CD4-positive, CD25-positive, alpha-beta regulatory T cell (primary cell): ENCODE data around the gene YBEY. TPM values are rescaled to one million over a fixed set of nuclear protein-coding genes. Genes with fewer than 3 reads are reported as not detected.
A peak's percentile ranks its signal among the peaks of the same experiment; 100 is the strongest.

ENCODE experiments used
- ATAC-seq, 2 donors: fragments of 150-1000 bp; cut with Tn5 transposase; one replicate each; pipeline ENCODE4 v1.10.0; 2021; ENCODE audit warnings: low read depth in 2 of 2, moderate number of reproducible peaks in 2 of 2, moderate library complexity in 1 of 2
- DNase-seq, 3 donors: peaks; one replicate each; pipeline versions ENCODE4 v3.0.0 to v3.0.0-alpha.2; 2012 to 2022; ENCODE audit warnings: mixed read lengths in 1 of 3
- H3K27ac ChIP-seq: one replicate; pipeline ENCODE4 v1.7.0; 2013; ENCODE audit warnings: mild to moderate bottlenecking, low read length; ENCODE audit not compliant: insufficient read depth, poor library complexity, severe bottlenecking
- H3K27me3 ChIP-seq: one replicate; pipeline ENCODE4 v1.7.0; 2013; ENCODE audit warnings: low read length; ENCODE audit not compliant: control insufficient read depth, insufficient read depth
- H3K36me3 ChIP-seq: one replicate; pipeline ENCODE4 v1.7.0; 2013; ENCODE audit warnings: mild to moderate bottlenecking, low read length, moderate library complexity; ENCODE audit not compliant: control insufficient read depth, insufficient read depth
- H3K4me1 ChIP-seq: 2 replicates; pipeline ENCODE4 v1.7.0; 2013; ENCODE audit warnings: mild to moderate bottlenecking, low read length; ENCODE audit not compliant: insufficient read depth, control insufficient read depth, poor library complexity, severe bottlenecking
- H3K4me3 ChIP-seq: one replicate; pipeline ENCODE4 v1.7.0; 2013; ENCODE audit warnings: low read depth, mild to moderate bottlenecking, low read length, moderate library complexity
- H3K9me3 ChIP-seq, 2 experiments: 1 replicate in 1 of 2; 2 replicates in 1 of 2; pipeline ENCODE4 v1.7.0; 2013; ENCODE audit warnings: low read length in 2 of 2, mild to moderate bottlenecking in 1 of 2, moderate library complexity in 1 of 2; ENCODE audit not compliant: control insufficient read depth in 2 of 2
- H3K27ac Mint-ChIP-seq, 3 donors: one replicate each; pipeline ENCODE4 v1.8.0; 2020 to 2022; ENCODE audit warnings: mild to moderate bottlenecking in 3 of 3, mixed read lengths in 3 of 3, moderate library complexity in 2 of 3
- H3K27me3 Mint-ChIP-seq: one replicate; pipeline ENCODE4 v1.8.0; 2022; ENCODE audit warnings: mild to moderate bottlenecking, mixed read lengths
- H3K36me3 Mint-ChIP-seq: one replicate; pipeline ENCODE4 v1.8.0; 2020; ENCODE audit warnings: mixed read lengths
- H3K4me1 Mint-ChIP-seq, 4 donors: one replicate each; pipeline ENCODE4 v1.8.0; 2020 to 2022; ENCODE audit warnings: mixed read lengths in 4 of 4, mild to moderate bottlenecking in 1 of 4
- H3K4me3 Mint-ChIP-seq, 4 donors: one replicate each; pipeline ENCODE4 v1.8.0; 2020 to 2022; ENCODE audit warnings: mild to moderate bottlenecking in 4 of 4, mixed read lengths in 4 of 4, moderate library complexity in 3 of 4
- H3K9me3 Mint-ChIP-seq, 7 donors: one replicate each; pipeline ENCODE4 v1.8.0; 2020 to 2022; ENCODE audit warnings: mixed read lengths in 7 of 7, mild to moderate bottlenecking in 3 of 7, moderate library complexity in 2 of 7
- polyA plus RNA-seq, 4 donors: library from polyadenylated mRNA; unstranded; fragments of 300-500 nt; fragmentation: Illumina TruSeq; gene quantifications; one replicate each; pipeline ENCODE4 v1.2.3, GENCODE V29; 2021
- total RNA-seq: library from RNA; stranded (reverse); gene quantifications from one replicate; pipeline ENCODE4 v1.2.3, GENCODE V29; 2022

Gene YBEY
- total and polyA plus RNA-seq, 5 donors from 2014 or later, result 10.9 to 18.3 (median 14.3) TPM

GRCh38 chr21:46284733-46285132 is 1.4 kb upstream of the YBEY start:
- Histone ChIP-seq H3K27me3 (no peaks in the 10 kb centered on the region), H3K27ac (peak overlapping the region; percentile 92), H3K36me3 (peaks cover 19% of the 10 kb centered on the region), H3K9me3 (no peaks in the 10 kb centered on the region), H3K4me1 (peaks cover 55% of the 10 kb centered on the region), H3K4me3 (peak overlapping the region; percentile 94)
- Mint-ChIP-seq H3K36me3 (peaks cover 28% of the 10 kb centered on the region), H3K4me1 (peaks cover 20 to 77% (median 49%) of the 10 kb centered on the region in 4 donors), H3K4me3 (peak overlapping the region; percentile 88 to 94 (median 90)), H3K27ac (peak overlapping the region in 2 of 3 donors; percentile 56 to 92), H3K9me3 (peaks cover 0 to 2% (median 0%) of the 10 kb centered on the region in 7 donors), H3K27me3 (no peaks in the 10 kb centered on the region)
- DNase-seq (no peak), ATAC-seq (no peak)

- Mint-ChIP-seq H3K9me3 (peaks cover 0 to 2% (median 0%) of the 10 kb centered on the region in 7 donors), H3K36me3 (peaks cover 24% of the 10 kb centered on the region), H3K4me3 (peak within 1 kb of the TSS; percentile 88 to 100 (median 98)), H3K27me3 (no peaks in the 10 kb centered on the region), H3K4me1 (peaks cover 20 to 76% (median 52%) of the 10 kb centered on the region in 4 donors), H3K27ac (peak within 1 kb of the TSS; percentile 92 to 98 (median 93))
- Histone ChIP-seq H3K9me3 (no peaks in the 10 kb centered on the region), H3K27ac (peak within 1 kb of the TSS; percentile 92), H3K27me3 (no peaks in the 10 kb centered on the region), H3K4me3 (peak within 1 kb of the TSS; percentile 94), H3K4me1 (peaks cover 55% of the 10 kb centered on the region), H3K36me3 (peaks cover 14% of the 10 kb centered on the region)
- ATAC-seq, result no peak
- no peak for DNase-seq
Measured at GRCh38 chr21:46285206-46285661, 908 bp upstream of the YBEY start, which contains the start of gene MCM3AP. MCM3AP (minus strand) TSS chr21:46285611; CDS start chr21:46285286, 325 bp downstream.

- DNase-seq (no peak), ATAC-seq (peak in 1 of 2 donors; percentile 10)
- Histone ChIP-seq H3K27me3 (no peaks in the 10 kb centered on the region), H3K4me1 (peaks cover 48% of the 10 kb centered on the region), H3K4me3 (peak overlapping the region; percentile 90), H3K36me3 (peaks cover 8% of the 10 kb centered on the region), H3K9me3 (no peaks in the 10 kb centered on the region), H3K27ac (peak overlapping the region; percentile 92)
- H3K27ac Mint-ChIP-seq, result peak overlapping the region; percentile 92 to 98 (median 98)
- H3K9me3 Mint-ChIP-seq, result peaks cover 0 to 2% (median 0%) of the 10 kb centered on the region in 7 donors
- H3K4me3 Mint-ChIP-seq, result peak overlapping the region; percentile 88 to 100 (median 98)
- peaks cover 20 to 72% (median 44%) of the 10 kb centered on the region in 4 donors for H3K4me1 Mint-ChIP-seq
- peaks cover 27% of the 10 kb centered on the region for H3K36me3 Mint-ChIP-seq
- no peaks in the 10 kb centered on the region for H3K27me3 Mint-ChIP-seq
Measured at GRCh38 chr21:46286648-46287002, 483 bp downstream of the YBEY start.

GRCh38 chr21:46287541-46287940 is 1.4 kb downstream of the YBEY start:
- peaks cover 20 to 65% (median 44%) of the 10 kb centered on the region in 4 donors for H3K4me1 Mint-ChIP-seq
- H3K4me3 ChIP-seq, result no peak overlapping the region
- H3K9me3 ChIP-seq, result no peaks in the 10 kb centered on the region
- peak overlapping the region in 3 of 4 donors; percentile 88 to 100 (median 98) for H3K4me3 Mint-ChIP-seq
- no peak overlapping the region for H3K27ac Mint-ChIP-seq
- H3K27ac ChIP-seq, result no peak overlapping the region
- H3K27me3 Mint-ChIP-seq, result no peaks in the 10 kb centered on the region
- ATAC-seq (no peak), DNase-seq (no peak)
- H3K36me3 Mint-ChIP-seq, result peaks cover 32% of the 10 kb centered on the region
- H3K36me3 ChIP-seq, result peaks cover 7% of the 10 kb centered on the region
- H3K27me3 ChIP-seq, result no peaks in the 10 kb centered on the region
- no peaks in the 10 kb centered on the region for H3K9me3 Mint-ChIP-seq
- peaks cover 39% of the 10 kb centered on the region for H3K4me1 ChIP-seq

GRCh38 chr21:46289655-46290179 is 3.6 kb downstream of the YBEY start:
- peaks cover 7% of the 10 kb centered on the region for H3K36me3 ChIP-seq
- H3K27me3 ChIP-seq, result no peaks in the 10 kb centered on the region
- peaks cover 10 to 48% (median 30%) of the 10 kb centered on the region in 4 donors for H3K4me1 Mint-ChIP-seq
- H3K4me3 ChIP-seq, result no peak overlapping the region
- DNase-seq (no peak), ATAC-seq (no peak)
- peaks cover 25% of the 10 kb centered on the region for H3K36me3 Mint-ChIP-seq
- no peak overlapping the region for H3K27ac ChIP-seq
- H3K4me1 ChIP-seq, result peaks cover 18% of the 10 kb centered on the region
- H3K9me3 ChIP-seq, result no peaks in the 10 kb centered on the region
- peak overlapping the region in 1 of 3 donors; percentile 80 for H3K27ac Mint-ChIP-seq
- H3K27me3 Mint-ChIP-seq, result no peaks in the 10 kb centered on the region
- H3K4me3 Mint-ChIP-seq, result peak overlapping the region in 2 of 4 donors; percentile 6 to 30
- no peaks in the 10 kb centered on the region for H3K9me3 Mint-ChIP-seq

- no peak overlapping the region for H3K27ac ChIP-seq
- peaks cover 8% of the 10 kb centered on the region for H3K4me1 ChIP-seq
- H3K36me3 ChIP-seq, result peaks cover 7% of the 10 kb centered on the region
- H3K9me3 ChIP-seq, result no peaks in the 10 kb centered on the region
- DNase-seq (no peak), ATAC-seq (no peak)
- peaks cover 19% of the 10 kb centered on the region for H3K36me3 Mint-ChIP-seq
- H3K27ac Mint-ChIP-seq, result no peak overlapping the region
- no peaks in the 10 kb centered on the region for H3K27me3 Mint-ChIP-seq
- no peak overlapping the region for H3K4me3 ChIP-seq
- H3K4me1 Mint-ChIP-seq, result peaks cover 4 to 41% (median 23%) of the 10 kb centered on the region in 4 donors
- H3K4me3 Mint-ChIP-seq, result no peak overlapping the region
- H3K27me3 ChIP-seq, result no peaks in the 10 kb centered on the region
- peaks cover 0 to 3% (median 0%) of the 10 kb centered on the region in 7 donors for H3K9me3 Mint-ChIP-seq
Measured at GRCh38 chr21:46291561-46291960, 5.4 kb downstream of the YBEY start.

GRCh38 chr21:46294647-46295176 is 8.6 kb downstream of the YBEY start:
- Histone ChIP-seq H3K36me3 (peaks cover 7% of the 10 kb centered on the region), H3K4me1 (peaks cover 10% of the 10 kb centered on the region), H3K27me3 (peaks cover 2% of the 10 kb centered on the region), H3K4me3 (no peak overlapping the region), H3K27ac (no peak overlapping the region), H3K9me3 (no peaks in the 10 kb centered on the region)
- peaks cover 0 to 23% (median 6%) of the 10 kb centered on the region in 4 donors for H3K4me1 Mint-ChIP-seq
- peaks cover 0 to 3% (median 0%) of the 10 kb centered on the region in 7 donors for H3K9me3 Mint-ChIP-seq
- no peaks in the 10 kb centered on the region for H3K27me3 Mint-ChIP-seq
- peaks cover 13% of the 10 kb centered on the region for H3K36me3 Mint-ChIP-seq
- H3K4me3 Mint-ChIP-seq, result no peak overlapping the region
- ATAC-seq (no peak), DNase-seq (no peak)
- H3K27ac Mint-ChIP-seq, result peak overlapping the region in 1 of 3 donors; percentile 20
